Measurements from ENCODE around the gene DEAF1. TPM values are rescaled to one million over a fixed set of nuclear protein-coding genes. Genes with fewer than 3 reads are reported as not detected.

Gene DEAF1
- total and polyA plus RNA-seq, 9 of the 15 experiments (the other 6 are each of a cell fraction or from before 2014, with no cell fraction given) = 2.0 to 69.1 (median 26.8) TPM

GRCh38 chr11:665704-666281 lies 29.2 kb downstream of the DEAF1 start (continued):
- TF ChIP-seq RBM25 (IDR thresholded peaks at IDR 0.05; ENCODE audit: low read depth, low read length, severe bottlenecking) (no peak), MYC (IDR thresholded peaks at IDR 0.05; ENCODE audit: low read depth, low read length) (peak; percentile 77), MYC (CRISPR knock-in tag; IDR thresholded peaks at IDR 0.05; ENCODE audit: borderline replicate concordance, low read depth) (no peak), SMARCA4 (IDR thresholded peaks at IDR 0.05) (peak; percentile 68), MITF (IDR thresholded peaks at IDR 0.05) (no peak), BHLHE40 (IDR thresholded peaks at IDR 0.05; ENCODE audit: low read length) (0 out of 2 replicates have a peak, but pooled peaks have one; percentile 19), TRIM24 (IDR thresholded peaks at IDR 0.05) (peak in 1 of 2 experiments; percentile 62; a peak in 2 of 4 replicates), GATA2 (CRISPR knock-in tag; IDR thresholded peaks at IDR 0.05) (no peak), NBN (IDR thresholded peaks at IDR 0.05; ENCODE audit: low read depth) (peak; percentile 61; the same call in 1 of the 2 replicates), CBFB (CRISPR knock-in tag; IDR thresholded peaks at IDR 0.05) (no peak), BRF1 (IDR thresholded peaks at IDR 0.05; ENCODE audit: borderline replicate concordance, extremely low read depth, insufficient read length) (no peak), MCM5 (IDR thresholded peaks at IDR 0.05; ENCODE audit: low read depth) (no peak), HSF4 (CRISPR knock-in tag; IDR thresholded peaks at IDR 0.05; ENCODE audit: borderline replicate concordance) (no peak), FOXA3 (CRISPR knock-in tag; conservative IDR thresholded peaks at IDR 0.05 in 1 of 2, IDR thresholded peaks at IDR 0.05 in 1 of 2) (no peak), CHD1 (IDR thresholded peaks at IDR 0.05; ENCODE audit: low read length) (no peak), SMAD2 (IDR thresholded peaks at IDR 0.05; ENCODE audit: low read depth, low read length) (no peak), TAF15 (IDR thresholded peaks at IDR 0.05; ENCODE audit: low read depth, low read length) (no peak), PCBP2 (IDR thresholded peaks at IDR 0.05; ENCODE audit: low read depth, low read length, poor library complexity, severe bottlenecking) (no peak), ZNF639 (CRISPR knock-in tag; conservative IDR thresholded peaks at IDR 0.05 in 1 of 2, IDR thresholded peaks at IDR 0.05 in 1 of 2) (peak in 1 of 2 experiments; percentile 60; a peak in 2 of 4 replicates), ZNF583 (CRISPR knock-in tag; IDR thresholded peaks at IDR 0.05) (no peak), STAT5B (CRISPR knock-in tag; IDR thresholded peaks at IDR 0.05) (no peak), E2F4 (CRISPR knock-in tag; IDR thresholded peaks at IDR 0.05; ENCODE audit: low read depth) (no peak), KLF16 (IDR thresholded peaks at IDR 0.05) (no peak), MCM2 (IDR thresholded peaks at IDR 0.05; ENCODE audit: low read depth) (no peak), ZSCAN32 (CRISPR knock-in tag; IDR thresholded peaks at IDR 0.05) (no peak), SMARCA5 (IDR thresholded peaks at IDR 0.05) (no peak), DPF2 (IDR thresholded peaks at IDR 0.05) (peak; percentile 73)
- TF ChIP-seq, protein P1, sequence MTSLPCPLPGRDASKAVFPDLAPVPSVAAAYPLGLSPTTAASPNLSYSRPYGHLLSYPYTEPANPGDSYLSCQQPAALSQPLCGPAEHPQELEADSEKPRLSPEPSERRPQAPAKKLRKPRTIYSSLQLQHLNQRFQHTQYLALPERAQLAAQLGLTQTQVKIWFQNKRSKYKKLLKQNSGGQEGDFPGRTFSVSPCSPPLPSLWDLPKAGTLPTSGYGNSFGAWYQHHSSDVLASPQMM (CRISPR knock-in tag; IDR thresholded peaks at IDR 0.05) = no peak
